Amniotic stem cell (primary cell): ENCODE measurements around the gene PDZRN4.
"Not testable (repeated sequence)": the region's sequence is repeated elsewhere in the genome, so short reads cannot be mapped to it uniquely, and the experiment has no call there.

ENCODE experiments used
- DNase-seq: peaks from one replicate; lab custom pipeline; 2025; lab: John Stamatoyannopoulos, UW

The PDZRN4 gene

DNA sequence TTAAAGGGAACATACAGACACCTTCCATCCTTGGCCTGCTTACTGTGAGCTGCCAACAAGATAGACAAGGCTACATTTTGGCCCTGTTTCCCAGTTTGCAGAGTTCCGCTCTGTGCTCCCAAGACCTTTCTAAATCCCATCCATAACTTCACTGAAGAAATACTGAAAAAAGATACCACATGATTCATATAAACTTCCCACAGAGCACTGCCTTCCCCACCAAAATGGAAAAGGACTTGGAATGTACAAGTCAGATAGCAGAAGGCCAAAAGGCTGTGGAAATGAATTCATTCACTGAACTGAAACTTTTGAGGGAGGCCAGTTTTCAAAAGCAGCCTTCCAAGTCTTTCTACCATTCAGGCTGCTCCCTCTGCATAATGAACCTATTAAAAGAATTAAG is 29.6 kb downstream of the PDZRN4 start:
- DNase-seq, result no peak

DNA sequence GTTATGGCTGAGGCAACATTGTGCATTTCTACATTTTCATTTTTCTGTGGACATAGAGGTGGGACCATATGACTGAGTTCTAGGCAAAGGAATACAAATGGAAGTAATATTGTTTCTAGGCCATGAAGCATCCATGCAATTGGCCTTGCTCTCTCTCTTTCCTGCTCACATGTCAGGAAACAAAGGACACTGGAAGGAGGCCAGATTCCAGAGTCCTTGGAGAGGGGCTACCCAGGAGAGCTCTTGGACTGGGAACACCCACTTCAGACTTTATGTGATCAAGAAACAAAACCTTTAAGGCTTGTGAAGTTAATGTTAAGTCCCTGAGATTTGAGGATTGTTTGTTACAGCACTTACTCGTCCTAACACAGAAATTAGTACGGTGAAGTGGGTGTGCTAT is 32.8 kb downstream of the PDZRN4 start:
- DNase-seq, result no peak

DNA sequence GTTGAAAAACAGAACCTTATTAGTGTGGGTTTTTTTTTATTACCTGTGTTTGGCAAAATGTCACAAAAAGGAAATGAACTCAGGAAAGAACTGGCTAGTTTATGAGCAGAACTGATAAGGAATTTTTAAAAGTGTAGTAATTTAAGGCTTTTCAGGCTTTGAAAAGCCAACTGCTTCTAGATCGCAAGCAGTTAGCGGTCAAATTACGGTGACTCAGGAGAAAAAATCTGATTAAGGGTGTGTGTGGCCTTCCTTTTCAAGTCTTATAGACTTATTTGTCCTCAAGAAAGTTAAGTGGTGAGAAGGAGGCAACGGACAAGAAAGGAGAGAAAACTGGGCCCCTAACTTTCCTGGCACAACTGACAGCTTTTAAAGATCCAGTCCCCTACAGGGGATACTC is 33.4 kb downstream of the PDZRN4 start:
- no peak for DNase-seq

DNA sequence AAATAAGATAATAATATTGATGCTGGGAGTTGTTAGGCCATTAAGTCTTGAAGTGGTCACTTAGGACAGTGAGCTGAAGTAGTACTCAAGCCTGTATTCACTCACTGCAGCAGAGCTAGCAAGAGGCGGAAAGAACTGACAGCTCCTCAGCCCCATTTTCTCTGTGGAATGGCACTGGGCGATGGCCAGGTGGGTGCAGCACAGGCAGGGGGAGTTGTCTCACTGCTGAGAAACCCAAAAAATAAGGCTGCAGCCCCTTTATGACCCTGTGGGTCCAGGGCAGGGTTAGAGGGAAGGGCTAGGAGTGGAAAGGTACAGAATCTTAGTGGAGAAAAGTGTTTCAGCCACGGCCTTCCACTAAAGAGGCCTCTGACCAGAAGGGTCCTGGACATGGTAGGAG is 35.5 kb downstream of the PDZRN4 start:
- DNase-seq, result no peak

DNA sequence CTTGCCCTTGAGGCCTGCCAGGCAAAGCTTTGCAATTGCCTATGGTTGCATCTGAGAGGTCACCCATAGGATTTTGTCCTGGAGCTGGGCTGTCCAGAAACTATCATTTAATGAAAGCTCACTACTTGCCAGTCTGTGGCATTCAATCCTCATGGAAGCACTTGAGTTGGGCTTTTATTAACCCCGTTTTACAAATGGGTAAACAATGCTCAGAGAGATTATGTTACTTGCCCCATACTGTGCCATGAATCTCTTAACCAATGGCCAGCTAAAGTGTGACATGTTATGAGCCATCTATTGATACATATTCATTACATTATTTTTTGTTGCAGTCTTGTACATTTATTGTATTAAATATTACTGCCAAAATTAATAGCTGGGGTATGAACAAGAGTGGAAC is 35.9 kb downstream of the PDZRN4 start:
- DNase-seq, result no peak

DNA sequence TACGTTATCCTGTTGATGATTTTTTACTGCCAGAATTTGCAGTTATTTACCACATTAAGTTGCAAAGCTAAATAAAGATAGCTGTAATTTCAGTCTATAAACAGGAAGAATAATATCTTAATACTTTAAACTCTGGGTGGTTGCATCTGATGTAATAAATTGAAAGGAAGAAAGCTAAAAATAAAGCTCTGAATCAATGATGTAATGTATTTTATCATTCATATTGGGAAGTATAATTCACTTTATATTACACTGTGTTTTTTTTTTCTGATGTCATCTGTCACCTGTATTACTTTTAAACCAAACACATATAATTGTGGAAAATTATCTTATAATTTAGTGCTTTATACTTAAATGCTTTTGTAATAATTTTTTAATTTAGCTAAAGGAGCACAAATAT is 37.1 kb downstream of the PDZRN4 start:
- DNase-seq, result no peak

DNA sequence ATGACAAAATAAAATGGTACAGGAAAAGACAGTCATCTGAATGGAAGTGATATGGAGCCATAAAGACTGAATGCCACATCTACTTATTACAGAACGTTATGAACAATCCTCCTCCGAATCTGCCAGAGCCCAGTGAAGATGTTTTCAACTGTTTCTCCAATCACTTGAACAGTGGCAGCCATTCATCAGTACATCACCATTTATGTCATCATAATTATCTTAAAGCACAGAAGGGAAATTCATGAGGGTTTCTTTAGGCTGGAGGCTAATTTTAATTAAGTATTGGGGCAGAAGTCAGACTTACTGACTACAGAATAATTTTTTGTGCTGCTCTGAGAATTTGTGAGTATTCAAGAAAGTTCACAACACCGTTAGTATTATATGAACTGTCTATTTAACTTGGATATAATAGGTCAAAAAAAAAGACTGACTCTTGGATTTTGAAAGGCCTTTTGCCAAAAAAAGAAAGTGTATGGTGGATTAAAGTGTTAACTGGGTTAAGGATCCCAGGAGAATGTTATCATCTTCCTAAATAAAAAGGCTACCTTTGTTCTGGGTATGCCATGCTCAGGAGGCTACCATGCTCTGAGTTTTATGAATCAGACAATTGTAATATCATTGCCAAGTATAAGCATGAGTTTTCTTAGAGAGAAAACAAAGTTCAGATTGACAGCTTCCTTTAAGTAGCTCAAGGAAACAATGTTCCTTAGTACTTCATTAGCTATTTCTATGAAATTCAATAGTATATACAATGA is 40.1 kb downstream of the PDZRN4 start:
- no peak for DNase-seq

DNA sequence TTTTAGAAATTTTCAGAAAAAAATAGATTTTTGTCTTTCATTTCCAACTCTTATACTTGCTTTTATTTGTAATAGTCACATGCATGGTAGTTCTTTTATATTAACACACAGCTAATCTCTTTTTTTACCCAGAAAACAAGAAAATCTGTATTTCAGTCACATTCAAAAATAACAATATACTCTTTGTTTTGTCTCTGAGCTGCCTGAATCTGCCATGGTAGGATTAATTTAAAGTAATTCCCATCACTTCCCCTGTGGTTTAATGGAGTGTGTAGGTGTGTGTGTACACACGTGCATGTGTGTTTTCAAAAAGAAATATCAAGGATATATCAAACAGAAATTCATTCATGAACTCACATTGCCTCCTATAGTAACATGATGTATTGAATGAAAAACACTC is 42.6 kb downstream of the PDZRN4 start:
- DNase-seq, result no peak

DNA sequence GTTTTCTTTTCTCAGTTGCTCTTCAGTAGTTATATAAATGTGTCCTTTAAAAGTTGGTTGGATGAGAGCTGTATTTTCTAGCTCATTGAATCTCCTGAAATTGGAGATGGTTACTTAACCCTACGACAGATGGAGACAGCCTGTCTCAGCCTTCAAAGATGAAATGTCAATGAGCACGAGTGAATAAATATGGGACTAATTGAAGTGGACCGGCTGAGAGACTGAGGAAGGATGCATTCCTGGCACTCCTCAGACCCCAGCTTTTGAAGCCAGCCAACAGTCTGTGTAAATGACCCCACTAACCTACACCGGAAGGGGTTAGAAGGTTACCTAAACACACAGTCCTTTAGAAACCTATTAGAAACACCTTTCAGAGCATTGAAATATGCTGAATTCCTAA is 46.6 kb downstream of the PDZRN4 start:
- no peak for DNase-seq

DNA sequence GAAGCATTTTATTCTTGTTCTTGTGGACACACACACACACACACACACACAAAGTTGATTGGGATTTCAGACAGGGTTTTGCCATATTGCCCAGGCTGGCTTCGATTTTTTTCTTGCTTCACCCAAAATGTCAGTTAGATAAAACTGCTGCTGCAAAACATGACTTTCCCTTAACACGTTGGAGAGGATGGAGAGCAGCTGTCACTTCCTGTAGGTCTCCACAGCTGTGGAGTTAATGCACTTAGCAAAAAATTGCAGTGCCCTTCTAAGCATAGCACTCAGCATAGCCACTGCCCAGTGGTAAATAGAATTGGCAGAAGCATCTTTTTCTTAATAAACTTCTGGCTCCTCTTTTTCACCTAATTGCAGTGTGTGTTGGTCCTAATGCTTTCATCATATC is 54.5 kb downstream of the PDZRN4 start:
- no peak for DNase-seq

DNA sequence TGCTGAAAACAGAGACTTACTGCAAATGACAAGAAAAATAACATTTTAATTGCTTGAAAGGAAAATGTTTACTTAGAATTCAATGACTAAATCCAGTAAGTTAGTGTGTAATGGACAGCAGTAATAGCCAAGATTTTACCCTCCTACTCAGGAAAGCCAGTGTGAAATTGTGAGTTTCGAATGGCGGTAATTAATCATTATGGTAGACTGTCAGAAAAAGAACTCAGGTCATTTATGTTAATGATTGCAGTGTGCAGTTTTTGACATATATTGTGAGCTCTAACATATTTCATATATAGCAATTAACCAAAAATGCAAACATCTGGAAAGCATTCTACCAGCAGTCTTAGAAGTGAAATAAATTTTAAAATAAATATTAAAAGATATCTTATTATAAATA is 60.3 kb downstream of the PDZRN4 start:
- DNase-seq, result no peak

DNA sequence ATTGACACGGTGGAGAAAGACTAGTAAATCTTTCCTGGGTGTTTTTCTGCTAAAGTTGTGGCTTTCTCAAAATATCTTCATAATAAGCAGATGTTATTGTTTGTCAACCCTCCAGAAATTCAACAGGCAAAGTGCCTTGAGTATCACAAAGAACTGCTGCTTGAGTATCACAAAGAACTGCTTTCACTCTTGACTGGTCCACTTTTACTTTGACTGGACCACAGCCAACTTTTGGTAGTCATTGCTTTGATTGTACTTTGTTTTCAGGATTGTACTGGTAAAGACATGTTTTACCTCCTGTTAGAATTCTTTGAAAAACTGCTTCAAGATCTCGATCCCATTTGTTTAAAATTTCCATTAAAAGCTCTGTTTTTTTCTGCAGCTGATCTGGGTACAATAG is 62.6 kb downstream of the PDZRN4 start:
- no peak for DNase-seq

DNA sequence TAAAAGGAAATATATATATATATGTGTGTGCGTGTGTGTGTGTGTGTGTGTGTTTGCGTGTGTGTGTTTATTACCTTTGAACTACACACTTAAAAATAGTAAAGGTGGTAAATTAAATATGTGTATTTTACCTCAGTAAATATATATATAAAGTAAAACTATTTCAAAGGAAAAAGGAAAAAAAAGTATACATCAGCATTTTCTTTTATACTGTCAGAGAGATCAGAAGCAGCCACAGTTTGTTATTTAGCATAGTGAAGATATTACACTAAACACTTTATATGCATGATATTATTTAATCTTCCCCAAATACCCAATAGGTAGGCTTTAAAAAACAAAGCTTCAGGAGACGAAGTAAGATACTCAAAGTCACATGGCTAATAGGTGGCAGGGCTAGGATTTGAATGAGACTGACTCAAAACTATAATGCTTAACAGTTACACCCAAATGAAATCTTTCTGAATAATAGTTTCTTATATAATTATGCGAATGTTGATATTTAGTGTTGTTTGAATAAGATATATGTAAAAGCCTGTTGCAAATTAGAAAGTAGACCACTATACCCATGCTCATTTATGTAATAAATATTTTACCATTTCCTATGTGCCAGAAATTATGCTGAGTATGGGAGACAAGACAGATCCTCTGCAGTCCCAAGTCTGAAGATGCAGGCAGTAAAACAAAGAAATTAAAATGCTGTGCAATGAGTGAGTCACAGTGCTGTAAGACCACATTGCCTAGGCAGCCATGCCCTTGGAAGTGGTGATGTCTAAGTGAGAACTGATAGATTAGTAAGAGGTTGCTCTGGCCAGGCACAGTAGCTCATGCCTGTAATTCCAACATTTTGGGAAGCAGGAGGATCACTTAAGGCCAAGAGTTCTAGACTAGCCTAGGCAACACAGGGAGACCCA is 66.1 kb downstream of the PDZRN4 start:
- no peak for DNase-seq

DNA sequence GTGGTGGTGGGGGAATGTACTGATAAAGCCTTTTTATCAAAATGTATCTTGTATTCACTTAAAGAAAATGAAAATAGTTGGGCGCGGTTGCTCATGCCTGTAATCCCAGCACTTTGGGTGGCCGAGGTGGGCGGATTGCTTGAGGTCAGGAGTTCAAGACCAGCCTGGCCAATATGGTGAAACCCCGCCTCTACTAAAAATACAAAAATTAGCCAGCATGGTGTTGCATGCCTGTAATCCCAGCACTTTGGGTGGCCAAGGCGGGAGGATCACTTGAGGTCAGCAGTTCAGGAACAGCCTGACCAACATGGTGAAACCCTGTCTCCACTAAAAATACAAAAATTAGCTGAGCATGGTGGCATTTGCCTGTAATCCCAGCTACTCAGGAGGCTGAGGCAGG is 75.1 kb downstream of the PDZRN4 start:
- not testable (repeated sequence) for DNase-seq

DNA sequence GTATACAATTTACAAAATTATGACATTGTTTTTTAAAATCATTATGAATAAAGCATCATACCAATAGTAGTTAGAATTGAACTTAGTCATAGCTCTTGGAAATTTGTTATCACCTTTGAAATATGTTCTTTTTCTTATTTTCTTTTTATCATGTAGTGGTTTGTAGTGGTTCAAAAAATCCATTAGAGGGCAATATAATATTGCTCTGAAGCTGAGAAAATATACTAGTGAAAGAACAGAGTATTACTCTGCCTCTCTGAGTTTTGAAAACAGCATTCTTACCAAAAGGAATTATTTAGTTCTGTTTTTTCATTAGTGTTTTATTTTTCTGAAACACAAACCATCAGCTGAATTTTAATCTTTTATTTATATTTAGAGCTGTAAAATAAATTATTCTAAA is 76.2 kb downstream of the PDZRN4 start:
- DNase-seq, result no peak

DNA sequence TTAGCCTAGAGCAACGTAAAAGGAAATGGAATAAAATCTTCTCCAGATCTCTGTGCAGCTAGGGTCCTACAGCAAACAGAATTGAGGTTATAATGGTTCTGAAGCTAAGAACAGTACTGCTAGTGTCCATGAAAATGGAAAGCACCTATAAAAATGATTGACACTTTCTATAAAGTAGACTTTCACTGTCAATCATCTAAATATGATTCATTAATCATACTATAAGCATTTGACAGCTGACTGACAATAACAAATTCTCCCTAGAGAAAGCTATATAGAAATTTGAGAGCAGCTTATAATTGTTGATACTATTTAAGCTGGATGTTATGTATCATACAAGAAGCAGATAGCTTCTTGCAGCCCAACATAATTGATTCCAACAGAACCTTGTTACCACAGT is 80.9 kb downstream of the PDZRN4 start:
- no peak for DNase-seq

DNA sequence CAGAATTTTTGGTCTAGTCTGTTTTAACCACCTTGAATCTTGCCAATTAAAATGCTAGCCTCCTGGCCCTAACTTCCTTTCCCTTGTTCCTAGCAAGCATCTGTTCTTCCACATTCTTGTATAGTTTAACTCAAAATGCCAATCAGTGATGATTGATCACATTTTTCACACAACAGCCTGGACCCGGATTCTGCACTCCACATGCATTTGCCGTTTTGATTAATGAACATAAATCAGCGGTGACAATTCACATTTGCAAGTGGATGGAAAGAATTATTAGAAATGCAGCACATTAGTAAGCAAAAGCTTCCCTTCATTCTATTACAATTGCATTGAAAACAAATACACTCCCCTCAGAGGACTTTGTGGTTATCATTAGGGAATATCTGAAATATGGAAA is 83.4 kb downstream of the PDZRN4 start:
- no peak for DNase-seq

DNA sequence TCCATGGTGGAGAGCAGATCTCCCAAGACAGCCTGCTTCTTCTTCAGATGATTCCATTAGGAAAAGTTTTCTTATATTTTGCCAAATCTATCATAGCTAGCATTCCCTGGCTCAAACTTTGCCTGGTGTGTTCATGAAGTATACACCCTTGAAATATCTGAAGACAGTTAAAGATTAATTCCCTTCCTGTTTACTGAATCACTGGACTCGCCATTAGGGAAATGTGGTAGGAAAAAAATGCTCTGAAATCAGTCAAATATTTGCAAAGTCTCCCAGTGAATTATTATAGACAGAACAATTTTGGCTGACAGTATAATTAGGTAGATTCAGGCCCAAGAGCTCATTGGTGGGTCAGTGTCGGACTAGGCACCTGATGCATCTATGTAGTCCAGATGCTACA is 86.5 kb downstream of the PDZRN4 start:
- no peak for DNase-seq

DNA sequence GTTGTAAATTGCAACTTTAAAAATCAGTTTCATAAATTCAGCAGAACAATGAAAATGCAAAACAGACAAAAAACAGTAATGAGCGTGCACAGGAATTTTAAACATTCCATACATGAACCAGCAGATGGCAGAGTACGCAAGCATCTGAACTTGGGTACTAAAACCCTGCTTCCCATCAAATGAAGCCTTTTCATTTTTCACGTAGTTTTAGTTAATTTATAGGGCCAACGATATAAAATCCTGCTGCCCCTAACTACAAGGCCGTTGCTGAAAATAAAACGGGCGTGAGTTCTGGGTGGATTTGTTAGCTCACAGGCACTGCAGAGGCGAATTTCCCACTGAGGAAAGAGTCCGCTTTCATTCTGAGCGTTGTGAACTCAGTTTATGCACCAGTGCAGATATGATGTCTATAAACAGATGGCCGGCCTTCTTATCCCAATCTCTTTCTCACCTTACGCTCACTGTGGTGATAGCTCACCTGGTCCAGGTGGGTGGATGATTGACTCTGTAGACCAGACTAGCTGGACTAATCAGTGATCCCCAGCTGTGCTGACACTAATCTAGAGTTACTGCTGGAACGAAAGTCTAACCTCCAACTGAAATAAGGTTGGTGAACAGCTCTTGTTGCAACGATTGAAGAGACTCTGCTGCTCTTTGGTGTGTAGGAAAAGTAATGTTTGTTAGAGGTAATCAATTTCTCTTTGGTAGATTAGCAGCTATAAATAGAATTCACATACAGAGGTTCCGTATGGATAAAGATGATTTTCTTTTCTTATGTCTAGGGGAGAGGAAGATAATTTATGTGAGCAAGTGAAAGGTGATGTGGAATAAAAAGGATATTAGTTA is 89.2 kb downstream of the PDZRN4 start:
- peak; percentile 13 for DNase-seq

DNA sequence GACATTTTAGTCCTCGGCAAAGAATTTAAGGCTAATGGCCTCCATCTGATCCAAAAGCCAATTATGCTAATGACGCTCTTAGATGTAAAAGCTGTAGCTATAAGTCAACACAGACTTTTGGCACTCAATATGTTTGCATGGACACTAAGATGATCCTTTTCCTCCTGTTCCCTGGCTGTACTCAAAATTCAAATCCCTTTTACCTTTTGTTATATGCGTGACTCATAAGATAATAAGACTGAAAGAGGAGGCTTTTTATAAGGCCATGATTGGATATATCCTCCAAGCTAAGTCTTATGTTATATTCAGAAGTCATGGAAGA is 89.8 kb downstream of the PDZRN4 start:
- DNase-seq, result no peak

DNA sequence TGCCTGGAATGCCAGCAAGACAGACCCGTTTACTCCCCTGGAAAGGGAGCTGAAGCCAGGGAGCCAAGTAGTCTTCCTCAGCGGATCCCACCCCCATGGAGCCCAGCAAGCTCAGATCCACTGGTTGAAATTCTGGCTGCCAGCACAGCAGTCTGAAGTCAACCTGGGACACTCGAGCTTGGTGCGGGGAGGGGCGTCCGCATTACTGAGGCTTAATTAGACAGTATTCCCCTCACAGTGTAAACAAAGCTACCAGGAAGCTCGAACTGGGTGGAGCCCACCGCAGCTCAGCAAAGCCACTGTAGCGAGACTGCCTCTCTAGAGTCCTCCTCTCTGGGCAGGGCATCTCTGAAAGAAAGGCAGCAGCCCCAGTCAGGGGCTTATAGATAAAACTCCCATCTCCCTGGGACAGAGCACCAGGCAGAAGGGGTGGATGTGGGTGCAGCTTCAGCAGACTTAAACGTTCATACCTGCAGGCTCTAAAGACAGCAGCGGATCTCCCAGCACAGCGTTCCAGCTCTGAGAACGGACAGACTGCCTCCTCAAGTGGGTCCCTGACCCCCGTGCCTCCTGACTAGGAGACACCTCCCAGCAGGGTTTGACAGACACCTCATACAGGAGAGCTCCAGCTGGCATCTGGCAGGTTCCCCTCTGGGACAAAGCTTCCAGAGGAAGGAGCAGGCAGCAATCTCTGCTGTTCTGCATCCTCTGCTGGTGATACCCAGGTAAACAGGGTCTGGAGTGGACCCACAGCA is 92.4 kb downstream of the PDZRN4 start:
- not testable (repeated sequence) for DNase-seq

DNA sequence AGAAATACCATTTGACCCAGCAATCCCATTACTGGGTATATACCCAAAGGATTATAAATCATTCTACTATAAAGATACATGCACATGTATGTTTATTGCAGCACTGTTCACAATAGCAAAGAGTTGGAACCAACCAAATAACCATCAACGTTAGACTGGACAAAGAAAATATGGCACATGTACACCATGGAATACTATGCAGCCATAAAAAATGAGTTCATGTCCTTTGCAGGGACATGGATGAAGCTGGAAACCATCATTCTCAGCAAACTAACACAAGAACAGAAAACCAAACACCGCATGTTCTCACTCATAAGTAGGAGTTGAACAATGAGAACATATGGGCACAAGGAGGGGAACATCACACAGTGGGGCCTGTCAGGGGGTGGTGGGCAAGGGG is 97.3 kb downstream of the PDZRN4 start:
- DNase-seq, result not testable (repeated sequence)
